K562 (cell line): ENCODE data around the gene LMAN2. TPM values are rescaled to one million over a fixed set of nuclear protein-coding genes. Genes with fewer than 3 reads are reported as not detected.

Experiments
- ATAC-seq: fragments of 200-7000 bp; cut with Tn5 transposase; 3 replicates; pipeline ENCODE4 v1.9.1; 2020; ENCODE audit warnings: moderate library complexity
- BruUV-seq: library from RNA; stranded (reverse); fragments of 400-500 nt; replicated peaks from 2 replicates; lab custom pipeline; 2021; lab: Mats Ljungman, UMichigan
- CTCF ChIA-PET: fragments of 300-600 bp; formaldehyde crosslinking; extraction: SDS; loops from one replicate; lab custom pipeline; 2021; ENCODE audit warnings: low intra/inter-chr PET ratio; lab: Yijun Ruan, JAX
- POLR2A ChIA-PET: fragments of 300-600, 350-650 bp; sonication (Branson Sonifier 250); formaldehyde crosslinking; extraction: SDS; loops from one replicate; lab custom pipeline; 2021; ENCODE audit warnings: antibody characterized with exemption, inconsistent platforms; lab: Yijun Ruan, JAX
- DNase-seq, 4 experiments: peaks; one replicate each; pipeline versions ENCODE4 v3.0.0 to v3.0.0-alpha.2; 2011 to 2018; ENCODE audit warnings: low spot score in 3 of 4, mixed read lengths in 3 of 4; ENCODE audit errors: extremely low read depth in 1 of 4
- FAIRE-seq: peaks from 2 replicates; lab custom pipeline; 2011; peaks lifted over from hg19 to GRCh38; lab: Jason Lieb, UNC
- H2AFZ ChIP-seq: 2 replicates; pipeline ENCODE4 v1.6.0; 2011; ENCODE audit warnings: low read depth, low read length, control low read depth, inconsistent platforms
- H3K27ac ChIP-seq: fragments of 200-600 bp; 3 replicates; pipeline ENCODE4 v1.8.0; 2011; ENCODE audit warnings: low read depth, mild to moderate bottlenecking, control low read depth, inconsistent platforms, low read length, moderate library complexity, mixed read lengths; ENCODE audit errors: extremely low read depth
- H3K27me3 ChIP-seq, 2 experiments: fragments of 300-600 bp in 1 of 2; 2 replicates in 1 of 2; 3 replicates in 1 of 2; pipeline versions ENCODE4 v1.6.0 to v1.8.0; 2011; ENCODE audit warnings: inconsistent platforms in 2 of 2, low read length in 2 of 2, mild to moderate bottlenecking in 1 of 2, mixed read lengths in 1 of 2, moderate library complexity in 1 of 2; ENCODE audit not compliant: control insufficient read depth in 2 of 2, insufficient read depth in 2 of 2
- H3K36me3 ChIP-seq: fragments of 300-600 bp; 3 replicates; pipeline ENCODE4 v1.8.0; 2011; ENCODE audit warnings: mild to moderate bottlenecking, low read length, inconsistent platforms; ENCODE audit not compliant: control insufficient read depth, insufficient read depth
- H3K4me1 ChIP-seq, 2 experiments: fragments of 200-600 bp in 1 of 2; replicated peaks in 1 of 2; 2 replicates in 1 of 2; 3 replicates in 1 of 2; pipeline versions ENCODE4 v1.5.1 to v1.8.0; 2011; ENCODE audit warnings: inconsistent platforms in 2 of 2, low read length in 2 of 2, mild to moderate bottlenecking in 1 of 2, mixed read lengths in 1 of 2, moderate library complexity in 1 of 2; ENCODE audit not compliant: control insufficient read depth in 2 of 2, insufficient read depth in 2 of 2
- H3K4me2 ChIP-seq: 2 replicates; pipeline ENCODE4 v1.6.1; 2011; ENCODE audit warnings: low read length, control low read depth, inconsistent platforms, mixed read lengths; ENCODE audit not compliant: insufficient read depth
- H3K4me3 ChIP-seq: fragments of 200-600 bp; sonication (generic), shearing (Covaris generic); 2 replicates; pipeline ENCODE4 v1.5.1; 2016; ENCODE audit warnings: control low read depth, inconsistent platforms
- H3K79me2 ChIP-seq: fragments of 200-600 bp; 3 replicates; pipeline ENCODE4 v1.8.0; 2011; ENCODE audit warnings: low read length, inconsistent platforms; ENCODE audit not compliant: control insufficient read depth, insufficient read depth
- H3K9ac ChIP-seq, 2 experiments: 2 replicates each; pipeline versions ENCODE4 v1.6.0 to v1.6.1; 2011; ENCODE audit warnings: low read depth in 2 of 2, low read length in 2 of 2, control low read depth in 1 of 2, inconsistent platforms in 1 of 2, mild to moderate bottlenecking in 1 of 2, mixed read lengths in 1 of 2; ENCODE audit not compliant: insufficient read depth in 1 of 2
- H3K9me1 ChIP-seq: one replicate; pipeline ENCODE4 v1.6.0; 2011; ENCODE audit warnings: inconsistent platforms, mild to moderate bottlenecking, low read length, moderate library complexity; ENCODE audit not compliant: control insufficient read depth, insufficient read depth
- H3K9me3 ChIP-seq: replicated peaks from 2 replicates; pipeline ENCODE4 v1.5.1; 2011; ENCODE audit warnings: low read depth, low read length, inconsistent platforms; ENCODE audit not compliant: control insufficient read depth, insufficient read depth
- H4K20me1 ChIP-seq: replicated peaks from 2 replicates; pipeline ENCODE4 v1.6.1; 2011; ENCODE audit warnings: low read length, inconsistent platforms, mixed read lengths; ENCODE audit not compliant: control insufficient read depth, insufficient read depth
- C11orf30 ChIP-seq: fragments of 450-650 bp; IDR thresholded peaks from 2 replicates; pipeline ENCODE4 v1.6.1; 2016; ENCODE audit warnings: low read depth, mild to moderate bottlenecking
- CBFA2T2 ChIP-seq: fragments of 450-650 bp; conservative IDR thresholded peaks from 2 replicates; pipeline ENCODE4 v1.6.1; 2017; ENCODE audit warnings: mild to moderate bottlenecking
- CEBPB ChIP-seq: fragments of 450-650 bp; IDR thresholded peaks from 2 replicates; pipeline ENCODE4 v1.6.1; 2016; ENCODE audit warnings: missing genetic modification characterization, missing compliant biosample characterization
- DPF2 ChIP-seq: fragments of 450-650 bp; IDR thresholded peaks from 2 replicates; pipeline ENCODE4 v1.6.1; 2016
- FOSL1 ChIP-seq: fragments of 200-800 bp; sonication (Bioruptor generic); conservative IDR thresholded peaks from 2 replicates; pipeline ENCODE4 v1.6.1; 2016; ENCODE audit warnings: missing genetic modification characterization, missing compliant biosample characterization
- GTF2A2 ChIP-seq: IDR thresholded peaks from 2 replicates; pipeline ENCODE4 v1.6.1; 2016; ENCODE audit warnings: mild to moderate bottlenecking, missing genetic modification characterization, missing compliant biosample characterization
- HNRNPK ChIP-seq: fragments of 200-400 bp; formaldehyde crosslinking; IDR thresholded peaks from one replicate; pipeline ENCODE4 v1.6.1; 2018; ENCODE audit warnings: mild to moderate bottlenecking, low read depth, low read length; ENCODE audit not compliant: poor library complexity, severe bottlenecking
- HNRNPUL1 ChIP-seq: fragments of 200-400 bp; formaldehyde crosslinking; IDR thresholded peaks from 2 replicates; pipeline ENCODE4 v1.6.1; 2017; ENCODE audit warnings: low read length
- L3MBTL2 ChIP-seq: fragments of 450-650 bp; IDR thresholded peaks from 2 replicates; pipeline ENCODE4 v1.6.1; 2016; ENCODE audit warnings: mild to moderate bottlenecking, moderate library complexity
- LCOR ChIP-seq: sonication (generic); formaldehyde crosslinking; IDR thresholded peaks from 2 replicates; pipeline ENCODE4 v1.8.0; 2022; ENCODE audit warnings: mild to moderate bottlenecking, missing genetic modification reagents
- LEF1 ChIP-seq: fragments of 450-650 bp; IDR thresholded peaks from 2 replicates; pipeline ENCODE4 v1.6.1; 2016; ENCODE audit warnings: mild to moderate bottlenecking
- MAZ ChIP-seq, 2 experiments: fragments of 450-650 bp in 1 of 2; sonication (generic) in 1 of 2; formaldehyde crosslinking; IDR thresholded peaks in 1 of 2; conservative IDR thresholded peaks in 1 of 2; 2 replicates each; pipeline versions ENCODE4 v1.4.0 to v1.5.0; 2020; ENCODE audit warnings: mild to moderate bottlenecking in 1 of 2, missing genetic modification reagents in 1 of 2
- MIER1 ChIP-seq: fragments of 450-650 bp; IDR thresholded peaks from 2 replicates; pipeline ENCODE4 v1.6.1; 2016; ENCODE audit warnings: antibody characterized with exemption, mild to moderate bottlenecking, low read depth
- MLX ChIP-seq, 2 experiments: fragments of 450-650 bp in 1 of 2; sonication (generic) in 1 of 2; formaldehyde crosslinking; conservative IDR thresholded peaks; 2 replicates each; pipeline versions ENCODE4 v1.4.0 to v1.8.1; 2020 to 2022; ENCODE audit warnings: mild to moderate bottlenecking in 1 of 2, missing genetic modification reagents in 1 of 2
- NFYB ChIP-seq: IDR thresholded peaks from 2 replicates; pipeline ENCODE4 v1.6.1; 2011; ENCODE audit warnings: mild to moderate bottlenecking, moderate library complexity; ENCODE audit not compliant: insufficient read length; ENCODE audit errors: extremely low read depth
- PYGO2 ChIP-seq: fragments of 450-650 bp; IDR thresholded peaks from 2 replicates; pipeline ENCODE4 v1.6.1; 2016; ENCODE audit warnings: mild to moderate bottlenecking, missing genetic modification characterization, moderate library complexity, missing compliant biosample characterization
- SP1 ChIP-seq: sonication (generic); formaldehyde crosslinking; IDR thresholded peaks from 2 replicates; pipeline ENCODE4 v1.8.1; 2022; ENCODE audit warnings: mild to moderate bottlenecking, missing genetic modification reagents
- STAG1 ChIP-seq: sonication (generic); formaldehyde crosslinking; IDR thresholded peaks from 2 replicates; pipeline ENCODE4 v1.5.0; 2020; ENCODE audit warnings: missing genetic modification reagents, borderline replicate concordance
- TAL1 ChIP-seq: fragments of 450-650 bp; IDR thresholded peaks from 2 replicates; pipeline ENCODE4 v1.6.1; 2016; ENCODE audit warnings: mild to moderate bottlenecking
- TRIM28 ChIP-seq: fragments of 450-650 bp; IDR thresholded peaks from 2 replicates; pipeline ENCODE4 v1.6.1; 2017
- YBX1 ChIP-seq: fragments of 450-650 bp; IDR thresholded peaks from 2 replicates; pipeline ENCODE4 v1.7.1; 2016; ENCODE audit warnings: mild to moderate bottlenecking
- ZNF212 ChIP-seq: fragments of 450-650 bp; formaldehyde crosslinking; IDR thresholded peaks from 2 replicates; pipeline ENCODE4 v1.4.0; 2020; ENCODE audit warnings: mild to moderate bottlenecking
- ZNF23 ChIP-seq: fragments of 250-450 bp; sonication (Bioruptor Pico); IDR thresholded peaks from 2 replicates; pipeline ENCODE4 v1.4.0; 2020; ENCODE audit warnings: mild to moderate bottlenecking
- ZNF431 ChIP-seq: sonication (generic); formaldehyde crosslinking; IDR thresholded peaks from 2 replicates; pipeline ENCODE4 v1.8.0; 2022; ENCODE audit warnings: mild to moderate bottlenecking, missing genetic modification reagents
- ZNF668 ChIP-seq: fragments of 250-450 bp; sonication (Bioruptor Pico); IDR thresholded peaks from 2 replicates; pipeline ENCODE4 v1.8.0; 2022; ENCODE audit warnings: mild to moderate bottlenecking, inconsistent platforms
- ZNF785 ChIP-seq: fragments of 250-450 bp; sonication (Bioruptor Pico); IDR thresholded peaks from 2 replicates; pipeline ENCODE4 v1.4.0; 2020; ENCODE audit warnings: mild to moderate bottlenecking
- WGBS: fragments of 100-300 bp; shearing (Covaris generic); methylation state at CpG from one replicate; pipeline ENCODE4 v1.1.6; 2016; ENCODE audit warnings: low coverage, mixed read lengths; ENCODE audit not compliant: insufficient coverage; ENCODE audit errors: missing lambda C conversion rate; 5-methylcytosine and 5-hydroxymethylcytosine counted together
- in situ Hi-C: fragments of 300-500 bp; cut with MboI; formaldehyde crosslinking; loops from 4 replicates; pipeline ENCODE4 v1.15.0; 2018; ENCODE audit warnings: inconsistent platforms, mixed read lengths
- intact Hi-C: fragments of 100-400 bp; cut with micrococcal nuclease; formaldehyde crosslinking; loops from 2 replicates; pipeline ENCODE4 v1.14.2; 2022
- polyA plus RNA-seq, 8 experiments: library from polyadenylated mRNA; depleted of rRNA in 4 of 8; stranded (reverse) in 5 of 8; unstranded in 3 of 8; fragments of >200 nt; fragmentation: Nextera tagmentation in 2 of 8; fragmentation: Illumina TruSeq in 1 of 8; extraction: Ambion mirVana in 2 of 8; extraction: Trizol in 1 of 8; gene quantifications; 2 replicates each; pipeline versions ENCODE4 v1.2.1 to v1.2.3, GENCODE V29; 2011 to 2014; ENCODE audit warnings: inconsistent platforms in 1 of 8, missing spikeins in 1 of 8
- total RNA-seq, 7 experiments: library from RNA; depleted of rRNA in 6 of 7; stranded (reverse); fragments of >200 nt in 6 of 7; fragmentation: Illumina TruSeq in 2 of 7; extraction: Trizol in 2 of 7; gene quantifications; 2 replicates each; pipeline versions ENCODE4 v1.2.1 to v1.2.3, GENCODE V29; 2011 to 2021; ENCODE audit warnings: low replicate concordance in 1 of 7
- TF ChIP-seq, protein P1 (sequence below), 2 experiments: fragments of 450-650 bp; conservative IDR thresholded peaks; 2 replicates each; pipeline ENCODE4 v1.6.1; 2017; ENCODE audit warnings: mild to moderate bottlenecking in 2 of 2, moderate library complexity in 2 of 2

Gene LMAN2
- total and polyA plus RNA-seq, 9 of the 15 experiments (the other 6 are each of a cell fraction or from before 2014, with no cell fraction given) = 2.7 to 254 (median 136) TPM

DNA sequence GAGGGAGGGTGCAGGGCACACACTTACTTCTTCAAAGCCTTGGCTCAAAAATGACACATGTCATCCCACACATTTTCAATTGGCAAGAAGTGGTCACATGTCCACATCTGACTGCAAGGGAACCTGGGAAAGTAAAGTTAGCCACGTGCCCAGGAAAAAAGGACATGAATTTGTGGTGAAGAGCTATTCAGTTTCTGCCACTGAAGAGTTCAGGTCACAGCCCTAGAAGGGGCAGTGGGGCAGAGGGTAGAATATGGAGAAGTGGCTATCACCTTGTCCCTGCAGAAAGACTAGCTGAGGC is 4.3 kb upstream of the LMAN2 start:
- Histone ChIP-seq H3K9me1 (no peaks in the 10 kb centered on the region), H3K4me2 (no peak overlapping the region), H3K4me3 (no peak overlapping the region), H3K27me3 (no peaks in the 10 kb centered on the region), H3K27ac (no peak overlapping the region), H3K36me3 (no peaks in the 10 kb centered on the region), H2AFZ (peak overlapping the region; percentile 46), H3K9ac (no peak overlapping the region), H3K9me3 (0 out of 2 replicates have a peak, but pooled peaks cover 3% of the 10 kb centered on the region), H3K4me1 (peaks cover 3 to 32% of the 10 kb centered on the region in 2 experiments; a peak in 4 of 5 replicates), H3K79me2 (peaks cover 7% of the 10 kb centered on the region), H4K20me1 (no peaks in the 10 kb centered on the region)
- CTCF ChIA-PET = no interaction called here
- DNase-seq = peak in 1 of 4 experiments; percentile 11
- peak; percentile 80 for FAIRE-seq
- ATAC-seq = no peak
- in situ Hi-C loops (no loop called here), intact Hi-C loops (no loop called here)
- POLR2A ChIA-PET = interaction anchor here (0.6 to 0.8 kb wide), 3 partner anchors 16 to 120 kb away, joined by 3 read pairs; no protein-coding TSS in a partner anchor
- BruUV-seq = no TSS peak
- 7% methylated on average over 1 of the region's 1 CpG for WGBS
- no peak for TF ChIP-seq MIER1
- no peak for TF ChIP-seq MAZ (CRISPR knock-in tag; conservative IDR thresholded peaks at IDR 0.05 in 1 of 2, IDR thresholded peaks at IDR 0.05 in 1 of 2)
- no peak for TF ChIP-seq ZNF785
- no peak for TF ChIP-seq TRIM28
- TF ChIP-seq HNRNPK = no peak
- TF ChIP-seq LEF1 = no peak
- TF ChIP-seq GTF2A2 (tag) = no peak
- peak; percentile 67 for TF ChIP-seq L3MBTL2
- no peak for TF ChIP-seq DPF2
- TF ChIP-seq ZNF23 (CRISPR knock-in tag) = no peak
- peak; percentile 27 for TF ChIP-seq CBFA2T2
- no peak for TF ChIP-seq ZNF431
- no peak for TF ChIP-seq MLX (CRISPR knock-in tag; conservative IDR thresholded peaks at IDR 0.05)
- TF ChIP-seq C11orf30 = no peak
- no peak for TF ChIP-seq HNRNPUL1
- TF ChIP-seq PYGO2 = no peak
- TF ChIP-seq NFYB = peak; percentile 61
- TF ChIP-seq, protein P1, sequence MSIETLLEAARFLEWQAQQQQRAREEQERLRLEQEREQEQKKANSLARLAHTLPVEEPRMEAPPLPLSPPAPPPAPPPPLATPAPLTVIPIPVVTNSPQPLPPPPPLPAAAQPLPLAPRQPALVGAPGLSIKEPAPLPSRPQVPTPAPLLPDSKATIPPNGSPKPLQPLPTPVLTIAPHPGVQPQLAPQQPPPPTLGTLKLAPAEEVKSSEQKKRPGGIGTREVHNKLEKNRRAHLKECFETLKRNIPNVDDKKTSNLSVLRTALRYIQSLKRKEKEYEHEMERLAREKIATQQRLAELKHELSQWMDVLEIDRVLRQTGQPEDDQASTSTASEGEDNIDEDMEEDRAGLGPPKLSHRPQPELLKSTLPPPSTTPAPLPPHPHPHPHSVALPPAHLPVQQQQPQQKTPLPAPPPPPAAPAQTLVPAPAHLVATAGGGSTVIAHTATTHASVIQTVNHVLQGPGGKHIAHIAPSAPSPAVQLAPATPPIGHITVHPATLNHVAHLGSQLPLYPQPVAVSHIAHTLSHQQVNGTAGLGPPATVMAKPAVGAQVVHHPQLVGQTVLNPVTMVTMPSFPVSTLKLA (conservative IDR thresholded peaks at IDR 0.05) = 0 out of 4 replicates have a peak, but pooled peaks of 1 of the 2 experiments have one; percentile 31
- TF ChIP-seq STAG1 (CRISPR knock-in tag) = no peak
- no peak for TF ChIP-seq ZNF668 (CRISPR knock-in tag)
- TF ChIP-seq SP1 (CRISPR knock-in tag) = no peak
- TF ChIP-seq FOSL1 (tag) = no peak
- no peak for TF ChIP-seq TAL1
- TF ChIP-seq LCOR (CRISPR knock-in tag) = no peak
- no peak for TF ChIP-seq CEBPB (tag)
- TF ChIP-seq YBX1 = no peak
- TF ChIP-seq ZNF212 = no peak
